Suppressor macrophage treated with lipopolysaccharide for 1 hour (primary cell): ENCODE measurements around the gene SMIM1.
A peak's percentile ranks its signal among the peaks of the same experiment; 100 is the strongest.

Experiments
- DNase-seq, 3 donors: peaks; one replicate each; pipeline ENCODE4 v3.0.0-alpha.2; 2020 to 2022

The SMIM1 gene

DNA sequence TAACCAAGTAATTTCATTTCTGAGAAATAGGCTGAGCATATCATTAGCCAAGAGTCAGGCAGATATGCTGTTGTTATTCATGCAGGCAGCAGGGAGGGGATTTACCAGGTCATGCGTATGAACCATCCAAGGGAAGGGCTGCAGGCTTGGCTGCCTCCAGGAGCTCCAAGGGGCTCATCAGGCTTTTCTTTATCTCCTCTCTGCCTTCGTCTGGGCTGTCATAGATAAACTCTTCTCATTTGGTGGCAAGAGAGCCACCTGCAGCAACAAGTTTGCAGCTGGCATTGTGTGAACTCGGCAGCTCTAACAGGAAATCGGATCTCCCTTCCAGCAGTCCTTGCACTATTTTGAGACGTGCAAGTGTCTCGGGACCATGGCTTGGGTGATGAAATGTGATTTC, 12.8 kb upstream of the SMIM1 start:
- no peak for DNase-seq

DNA sequence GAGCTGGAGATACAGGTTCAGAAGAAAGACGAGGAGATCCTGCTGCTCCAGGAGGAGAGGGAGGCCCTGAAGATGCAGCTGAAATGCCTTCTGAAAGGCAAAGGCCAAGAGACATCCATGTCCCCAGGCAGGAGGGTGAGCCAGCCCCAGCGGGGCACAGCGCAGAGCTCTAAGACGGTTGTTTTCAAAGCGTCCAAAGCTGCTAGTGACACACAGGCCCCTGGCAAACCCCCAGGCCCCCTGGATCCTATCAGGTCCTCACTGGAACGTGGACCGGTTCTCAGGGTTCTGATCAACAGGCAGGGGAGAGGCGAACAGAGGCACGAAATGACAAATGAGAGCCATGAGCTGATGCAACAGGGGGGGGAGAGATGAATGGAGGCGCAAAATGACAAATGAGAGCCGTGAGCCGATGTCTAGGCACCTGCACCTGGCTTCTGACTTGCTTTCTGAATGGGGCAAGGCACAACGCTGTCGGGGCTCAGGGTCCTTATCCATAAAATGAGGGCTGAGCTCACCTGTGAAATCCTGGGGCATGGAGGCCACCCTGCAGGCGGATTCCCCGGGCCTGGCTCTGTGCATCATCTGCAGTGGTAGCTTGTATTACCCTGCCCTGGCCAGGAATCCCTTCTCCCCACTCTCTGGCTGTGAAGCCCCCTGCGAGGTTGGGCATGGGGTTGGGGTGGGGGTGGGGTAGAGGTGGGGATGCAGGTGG, 11.1 kb upstream of the SMIM1 start:
- DNase-seq, result no peak

DNA sequence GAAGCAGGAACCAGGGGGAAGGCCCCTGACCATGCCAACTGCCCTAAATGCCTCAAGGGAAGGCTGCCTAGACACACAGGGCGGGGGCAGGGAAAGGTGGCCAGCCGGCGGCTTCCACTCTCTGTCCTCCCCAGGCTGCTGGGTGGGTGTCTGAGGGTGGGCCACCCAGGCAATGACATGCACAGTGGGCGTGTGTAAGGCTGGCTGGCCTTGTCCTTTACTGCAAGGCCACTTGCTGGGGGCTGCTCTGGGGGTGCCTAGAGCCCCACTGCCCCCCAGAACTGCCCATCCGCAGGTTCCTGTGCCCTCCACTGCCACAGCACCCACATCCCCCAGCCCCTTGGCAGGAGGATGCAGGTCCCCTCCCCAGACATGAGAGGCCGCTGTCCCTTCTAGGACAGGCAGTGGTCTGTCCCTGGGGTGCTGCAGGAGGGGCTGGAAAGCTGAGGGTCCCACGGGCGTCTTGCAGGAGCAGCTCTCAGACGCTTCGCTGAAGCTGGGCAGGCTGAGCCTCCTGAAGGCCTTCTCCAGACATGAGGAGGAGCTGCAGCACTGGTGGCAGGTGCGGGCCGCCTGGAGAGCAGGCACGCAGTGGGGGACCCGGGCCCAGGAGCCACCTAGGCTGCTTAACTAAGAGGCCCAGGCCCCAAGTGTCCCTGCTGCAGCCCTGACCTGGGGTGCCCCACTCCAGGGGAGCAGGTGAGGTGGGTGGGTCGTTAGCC, 10.2 kb upstream of the SMIM1 start:
- DNase-seq, result no peak

DNA sequence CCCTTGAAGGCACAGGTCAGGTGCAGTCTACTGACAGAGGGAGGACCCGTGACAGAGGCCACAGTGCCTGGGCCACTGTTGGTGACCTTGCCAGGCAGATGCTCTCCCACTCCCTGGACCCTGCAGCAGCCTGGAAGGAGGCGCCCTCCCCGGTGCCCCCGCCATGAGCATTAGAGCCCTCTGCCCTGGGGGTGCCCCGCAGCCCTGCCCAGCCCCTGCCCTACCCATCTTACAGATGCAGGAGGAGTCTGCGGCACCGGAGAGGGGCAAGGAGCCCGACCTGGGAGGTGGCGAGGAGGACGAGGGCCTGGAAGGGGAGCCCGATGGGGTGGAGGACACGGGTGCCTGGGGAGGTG, 9.7 kb upstream of the SMIM1 start:
- no peak for DNase-seq

DNA sequence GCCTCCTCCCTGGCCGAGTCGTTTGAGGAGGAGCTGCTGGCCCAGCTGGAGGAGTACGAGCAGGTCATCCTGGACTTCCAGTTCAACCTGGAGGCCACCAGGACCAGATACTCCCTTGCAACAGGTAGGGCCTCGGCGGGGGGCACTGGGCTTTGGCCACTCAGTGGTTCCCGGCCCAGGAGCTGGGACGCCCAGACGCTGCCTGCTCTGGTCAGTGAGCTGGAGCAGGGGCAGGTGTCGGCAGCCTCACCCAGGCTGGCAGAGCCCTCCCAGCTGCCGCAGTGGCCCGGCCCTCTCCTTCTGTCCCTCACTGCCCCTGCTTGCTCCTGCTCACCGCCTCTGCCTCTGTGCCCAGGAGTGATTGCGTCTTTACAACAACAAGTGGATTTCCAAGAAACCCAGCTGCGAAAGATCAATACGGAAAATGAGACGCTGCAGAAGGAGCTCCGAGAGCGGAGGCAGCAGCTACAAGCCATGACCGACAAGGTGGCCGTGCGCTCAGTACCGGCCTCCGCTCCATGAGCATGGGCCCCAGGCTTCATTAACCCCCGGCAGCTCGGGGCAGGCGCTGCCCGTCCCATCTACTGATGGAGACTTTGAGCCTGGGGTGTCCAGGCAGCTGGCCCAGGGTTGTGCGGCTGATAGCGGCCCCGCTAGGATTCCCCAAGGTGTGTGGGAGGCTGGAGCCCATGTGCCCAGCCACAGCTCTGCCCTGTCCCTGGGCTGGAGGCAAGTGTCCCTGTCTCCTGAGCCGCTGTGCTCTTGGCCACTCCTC, 9.0 kb upstream of the SMIM1 start:
- DNase-seq, result no peak

DNA sequence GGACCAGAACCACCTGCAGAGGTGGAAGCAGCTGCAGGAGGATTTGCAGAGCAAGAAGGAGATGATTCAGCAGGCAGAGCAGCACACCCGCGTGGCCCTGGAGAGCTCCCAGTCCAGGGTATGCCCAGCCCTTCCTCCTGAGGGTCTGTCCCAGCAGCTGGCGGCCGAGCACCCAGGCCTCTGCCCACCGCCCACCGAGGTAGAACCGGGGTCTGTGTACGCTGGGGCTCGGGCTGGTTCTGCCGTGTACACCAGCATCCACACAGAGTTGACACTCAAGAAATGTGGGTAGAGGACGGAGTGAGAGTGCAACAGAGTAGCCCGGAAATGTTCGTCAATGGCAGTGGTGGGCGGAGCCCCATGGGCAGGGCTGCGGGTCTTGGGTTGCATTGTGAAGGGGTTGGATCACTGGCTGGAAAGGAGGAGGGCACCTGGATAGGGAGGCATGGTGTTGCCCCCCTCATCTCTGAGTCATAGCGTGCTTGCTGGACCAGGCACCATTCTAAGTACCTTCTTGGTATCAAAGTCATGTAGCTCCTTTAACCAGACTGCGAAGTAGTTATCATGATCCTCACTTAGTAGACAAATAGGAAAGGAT, 5.1 kb upstream of the SMIM1 start:
- DNase-seq, result no peak

DNA sequence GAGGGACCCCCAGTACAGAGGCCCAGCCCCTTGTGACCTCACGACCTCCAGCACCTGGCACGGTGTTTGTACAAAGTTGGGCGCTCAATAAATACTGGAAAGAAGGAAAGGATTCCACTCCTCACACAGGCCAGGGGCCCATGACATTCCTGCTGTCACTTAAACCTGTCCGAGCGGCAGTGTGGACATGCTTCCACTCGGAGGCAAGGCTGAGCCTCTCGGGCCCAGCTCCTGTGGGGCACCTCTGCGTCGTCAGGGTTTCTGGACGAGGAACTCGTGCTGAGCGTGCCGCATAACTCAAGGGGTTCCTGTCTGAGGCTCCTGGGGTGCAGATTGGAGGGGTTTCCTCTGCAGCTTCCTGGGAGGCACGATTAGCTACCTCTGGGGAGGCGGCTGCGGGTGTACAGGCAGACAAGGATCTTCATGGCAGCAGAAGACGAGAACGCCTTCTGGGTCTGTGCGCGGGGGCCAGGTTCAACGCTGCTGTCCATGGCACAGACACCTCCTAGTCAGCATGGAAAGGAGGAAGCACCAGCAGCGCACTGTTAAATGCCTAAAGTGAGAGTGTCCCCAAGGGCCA, 3.6 kb upstream of the SMIM1 start:
- no peak for DNase-seq

DNA sequence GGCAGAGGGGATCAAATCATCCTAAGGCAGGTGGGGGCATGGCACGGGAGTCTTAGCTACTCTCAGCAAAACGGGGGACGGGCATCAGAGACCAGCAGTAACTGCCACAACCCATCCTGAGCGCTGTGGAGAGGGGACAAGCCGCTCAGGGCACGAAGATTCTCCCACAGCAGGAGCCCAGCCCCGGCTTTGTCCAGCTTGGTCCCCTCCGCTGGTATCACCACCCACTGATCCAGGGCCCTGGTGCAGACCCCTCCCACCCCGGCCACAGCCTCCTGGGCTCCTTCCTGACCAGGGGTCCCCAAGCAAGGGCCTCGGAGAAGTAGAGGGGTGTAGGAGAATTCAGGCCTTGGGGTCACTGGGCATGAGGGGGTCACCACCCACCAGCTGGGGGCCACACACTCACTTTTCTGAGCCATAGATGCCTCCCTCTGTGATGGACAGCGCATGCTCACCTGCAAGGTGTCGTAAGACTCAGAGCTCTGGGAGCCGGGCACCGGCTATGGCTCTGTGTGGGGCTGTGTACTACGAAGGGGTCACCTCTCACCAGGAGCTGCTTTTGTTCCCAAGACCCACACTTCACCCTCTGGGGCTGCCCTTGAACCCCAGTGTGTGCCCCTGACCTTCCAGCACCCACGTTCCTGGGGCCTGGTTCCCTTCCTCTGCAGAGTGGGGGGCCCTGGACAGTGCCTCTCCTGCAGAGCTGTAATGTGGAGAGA, 2.3 kb upstream of the SMIM1 start:
- DNase-seq, result no peak

DNA sequence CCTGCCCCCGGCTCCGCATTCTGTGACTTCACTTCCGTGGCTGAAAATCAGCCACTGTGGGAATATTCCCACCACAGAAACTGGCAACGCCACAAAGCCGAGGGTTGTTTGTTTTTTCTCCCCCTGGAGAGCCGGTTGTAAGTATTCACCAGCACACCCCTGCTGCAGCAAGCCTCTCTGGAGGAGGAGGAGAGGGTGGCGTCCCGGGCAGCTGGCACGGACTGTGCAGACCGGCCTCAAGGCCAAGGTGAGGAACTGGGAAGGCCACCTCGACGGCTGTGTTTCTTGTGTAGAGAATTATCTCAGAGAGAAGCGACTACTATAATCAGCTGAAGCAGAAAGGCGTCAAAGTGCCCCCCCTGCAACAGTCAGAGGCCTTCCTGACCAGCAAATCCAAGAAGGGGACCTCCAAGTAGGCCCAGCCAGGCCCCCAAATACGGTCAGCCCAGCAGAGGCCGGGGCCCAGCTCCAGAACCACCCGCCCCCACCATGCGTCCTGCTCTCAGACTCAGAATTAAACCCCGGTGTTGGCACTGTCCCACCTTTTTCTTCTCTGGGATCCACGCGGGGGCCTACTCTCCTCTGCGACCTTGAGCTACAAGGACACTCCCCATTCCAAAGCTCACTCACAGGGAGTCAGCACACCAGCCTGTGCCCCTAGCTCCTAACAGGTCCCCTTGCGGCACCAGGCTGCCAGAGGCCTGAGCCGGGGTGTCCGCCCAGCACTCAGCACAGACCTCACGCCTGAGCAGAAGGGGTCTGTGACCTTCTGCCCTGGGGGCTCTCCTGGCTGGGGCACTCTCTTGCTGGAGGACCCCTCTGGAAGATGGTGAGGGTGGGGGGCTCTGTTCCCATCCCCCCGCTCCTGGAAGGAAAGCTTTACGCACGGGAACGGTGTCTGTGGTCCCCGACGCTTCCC, 1.2 kb upstream of the SMIM1 start:
- no peak for DNase-seq

DNA sequence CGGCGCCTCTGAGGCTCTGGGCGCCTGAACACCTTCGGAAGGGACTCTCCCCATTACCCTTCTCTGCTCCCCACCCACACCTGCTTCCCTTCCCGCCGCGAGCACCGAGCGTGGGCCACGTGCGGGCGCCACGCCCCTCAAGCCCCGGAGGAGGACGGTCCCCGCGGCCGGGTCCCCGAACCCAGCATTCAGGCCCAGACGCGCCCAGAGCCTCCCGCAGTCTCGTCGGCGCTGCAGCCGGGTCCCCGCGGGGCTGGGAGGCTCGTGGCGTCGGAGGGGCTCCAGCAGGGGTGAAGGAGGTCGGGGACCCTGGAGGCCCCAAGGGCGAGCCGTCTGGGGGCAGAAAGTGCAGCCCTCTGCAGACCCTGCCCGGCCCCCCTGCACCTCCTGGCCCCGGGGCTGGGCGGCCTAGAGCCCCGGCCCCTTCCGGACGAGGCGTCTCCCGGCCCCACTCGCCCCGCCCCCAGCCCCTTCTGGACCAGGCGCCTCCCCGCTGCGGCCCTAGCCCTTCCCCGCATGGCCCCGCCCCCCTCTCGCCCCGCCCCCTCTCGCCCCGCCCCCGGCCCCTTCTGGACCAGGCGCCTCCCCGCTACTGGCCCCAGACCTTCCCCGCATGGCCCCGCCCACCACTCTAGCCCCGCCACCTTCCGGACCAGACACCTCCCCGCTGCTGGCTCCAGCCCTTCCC, 378 bp upstream of the SMIM1 start:
- peak; percentile 69 to 89 (median 77) for DNase-seq

DNA sequence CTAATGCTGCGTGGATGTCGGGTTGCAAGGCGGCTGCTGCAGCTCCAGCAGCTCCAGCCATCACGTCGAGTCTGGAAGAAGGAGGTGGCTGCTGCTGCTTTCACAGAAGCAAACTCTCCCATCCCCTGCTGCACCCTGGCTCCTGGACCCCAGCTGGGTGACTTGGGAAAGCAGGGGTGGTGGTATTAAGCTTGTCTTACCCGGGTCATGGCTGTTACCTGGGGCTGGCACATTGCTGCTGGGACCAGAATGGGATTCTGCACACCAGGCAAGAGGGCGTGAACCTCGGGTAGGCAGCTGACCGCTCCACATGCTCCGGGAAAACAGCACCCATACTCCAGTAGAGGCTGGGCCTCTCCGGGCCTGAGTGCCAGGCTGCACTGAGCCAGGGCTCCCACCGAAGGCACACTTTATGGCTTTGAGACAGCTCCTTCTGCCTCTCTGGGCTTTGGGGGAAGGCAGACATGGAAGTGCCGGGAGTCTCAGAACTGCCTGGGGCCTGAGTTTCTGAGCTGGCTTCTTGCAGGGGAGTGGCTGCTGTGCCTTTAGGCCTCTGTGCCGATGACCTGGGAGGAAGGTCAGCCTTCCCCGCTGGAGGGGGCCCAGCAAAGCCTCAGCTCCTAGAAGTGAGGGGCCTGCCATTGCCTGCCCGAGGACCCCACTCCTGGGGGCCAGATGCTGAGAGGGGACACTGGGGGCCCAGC, 1.2 kb downstream of the SMIM1 start:
- DNase-seq, result no peak

DNA sequence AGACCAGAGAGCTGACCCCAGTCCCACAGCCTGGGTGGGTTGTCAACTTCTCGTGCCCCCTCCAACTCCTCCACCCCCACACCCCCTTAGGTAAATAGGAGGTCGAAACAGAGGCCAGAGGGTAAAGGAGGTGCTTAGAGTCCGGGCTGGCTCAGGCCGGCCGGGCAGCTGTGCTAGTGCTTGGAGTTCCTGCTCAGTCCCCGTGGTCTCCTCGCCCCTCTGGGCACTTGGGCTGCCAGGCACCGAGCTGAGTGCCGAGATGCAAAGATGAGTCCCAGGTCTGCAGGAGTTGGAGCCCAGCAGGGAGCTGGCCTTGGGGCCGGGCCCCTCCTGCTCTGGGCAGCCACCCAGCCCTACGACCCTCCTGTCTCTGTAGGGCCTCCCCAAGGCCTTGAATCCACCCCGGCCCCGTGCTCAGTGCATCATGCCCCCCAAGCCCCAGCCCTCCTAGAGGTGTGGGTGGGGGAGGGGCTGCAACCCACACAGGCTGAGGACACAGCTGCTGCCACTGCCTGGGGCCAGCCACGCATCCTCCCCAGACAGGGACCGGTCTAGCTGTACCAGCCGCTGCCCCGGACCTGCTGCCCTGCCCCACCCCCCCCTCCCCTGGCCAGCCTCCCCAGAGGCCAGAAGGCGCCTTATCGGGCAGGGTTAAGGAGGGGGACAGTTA, 1.9 kb downstream of the SMIM1 start:
- DNase-seq, result no peak

DNA sequence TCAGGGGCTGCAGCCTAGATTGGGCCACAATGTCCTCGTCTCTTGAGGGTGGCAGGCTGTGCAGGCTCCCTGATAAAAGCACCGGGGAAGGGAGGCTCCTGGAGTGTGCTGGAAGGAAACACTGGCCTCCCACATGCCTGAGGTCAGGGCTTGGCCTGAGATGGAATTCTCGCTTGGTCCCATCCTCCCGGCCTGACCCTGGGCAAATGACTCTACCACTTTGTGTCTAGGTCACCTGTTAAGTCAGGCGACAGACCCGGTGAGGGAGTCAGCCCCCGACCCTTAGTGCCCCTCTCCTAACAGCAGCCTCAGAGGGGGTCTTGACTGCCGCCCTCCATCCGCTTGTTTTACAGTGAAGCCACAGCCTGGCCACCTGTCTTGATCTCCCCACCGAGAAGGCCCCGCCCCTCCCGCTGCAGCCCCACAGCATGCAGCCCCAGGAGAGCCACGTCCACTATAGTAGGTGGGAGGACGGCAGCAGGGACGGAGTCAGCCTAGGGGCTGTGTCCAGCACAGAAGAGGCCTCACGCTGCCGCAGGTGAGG, 2.5 kb downstream of the SMIM1 start:
- no peak for DNase-seq

DNA sequence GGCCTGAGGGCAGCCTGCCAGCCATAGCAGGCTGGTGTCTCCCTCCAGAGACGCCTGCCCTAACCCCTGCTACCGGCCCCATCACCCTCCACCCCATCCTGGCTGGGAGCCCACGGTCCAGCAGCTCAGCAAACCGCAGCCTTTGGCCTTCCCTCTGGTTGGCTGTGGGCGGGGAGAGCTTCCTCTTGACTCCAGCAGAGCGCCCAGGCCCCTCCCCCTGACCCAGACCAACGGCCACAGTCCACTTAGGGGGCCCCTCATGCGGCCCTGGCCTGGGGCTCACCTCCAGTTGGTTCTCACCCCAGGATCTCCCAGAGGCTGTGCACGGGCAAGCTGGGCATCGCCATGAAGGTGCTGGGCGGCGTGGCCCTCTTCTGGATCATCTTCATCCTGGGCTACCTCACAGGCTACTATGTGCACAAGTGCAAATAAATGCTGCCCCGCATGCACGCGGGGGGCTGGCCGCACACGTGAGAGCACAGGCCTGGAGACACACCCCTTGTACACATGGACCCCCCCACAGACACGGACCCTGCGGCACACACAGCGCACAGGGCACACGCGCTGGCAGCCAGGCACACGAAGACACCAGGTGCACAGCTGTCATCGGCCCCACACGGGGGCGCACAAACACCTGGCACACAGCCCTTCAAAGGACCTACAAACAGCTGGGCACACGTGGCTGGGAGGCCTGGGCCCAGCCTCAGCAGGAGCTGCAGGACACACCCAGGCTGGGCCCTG, 3.1 kb downstream of the SMIM1 start:
- DNase-seq, result peak; percentile 72 to 89 (median 79)

DNA sequence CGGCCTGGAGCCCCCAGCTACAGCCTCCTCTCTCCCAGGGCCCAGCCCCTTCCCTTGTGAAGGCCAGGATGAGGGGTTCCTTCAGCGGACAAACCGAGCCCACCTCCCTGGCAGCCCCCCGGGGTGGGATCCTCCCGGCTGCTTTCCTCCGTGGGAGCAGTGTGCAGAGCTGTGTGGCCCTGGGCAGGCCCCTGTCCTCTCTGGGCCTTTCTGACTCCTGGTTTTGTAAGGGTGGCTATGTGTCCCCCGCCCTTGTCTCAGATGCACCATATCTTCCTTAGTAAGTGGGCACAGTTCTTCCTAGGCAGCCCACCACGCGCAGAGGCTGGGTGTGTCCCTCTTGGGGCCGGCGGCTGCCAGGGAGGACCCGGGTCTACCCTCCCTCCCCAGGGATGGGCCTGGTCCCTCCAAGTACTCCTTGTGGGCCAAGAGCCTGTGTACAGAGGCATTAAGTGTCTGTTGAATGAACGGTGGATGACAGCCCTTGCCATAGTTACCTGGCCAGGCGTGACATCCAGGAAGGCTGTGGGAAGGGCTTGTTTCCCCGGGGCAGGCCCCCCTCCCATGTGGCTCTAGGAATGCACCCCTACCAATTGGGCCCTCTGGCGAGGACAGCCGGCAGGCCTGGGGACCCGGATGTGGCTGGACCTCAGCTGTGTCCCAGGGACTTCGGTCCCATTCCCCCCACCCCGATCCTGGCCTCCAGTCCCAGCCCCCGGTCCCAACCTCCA, 3.8 kb downstream of the SMIM1 start:
- DNase-seq, result no peak

DNA sequence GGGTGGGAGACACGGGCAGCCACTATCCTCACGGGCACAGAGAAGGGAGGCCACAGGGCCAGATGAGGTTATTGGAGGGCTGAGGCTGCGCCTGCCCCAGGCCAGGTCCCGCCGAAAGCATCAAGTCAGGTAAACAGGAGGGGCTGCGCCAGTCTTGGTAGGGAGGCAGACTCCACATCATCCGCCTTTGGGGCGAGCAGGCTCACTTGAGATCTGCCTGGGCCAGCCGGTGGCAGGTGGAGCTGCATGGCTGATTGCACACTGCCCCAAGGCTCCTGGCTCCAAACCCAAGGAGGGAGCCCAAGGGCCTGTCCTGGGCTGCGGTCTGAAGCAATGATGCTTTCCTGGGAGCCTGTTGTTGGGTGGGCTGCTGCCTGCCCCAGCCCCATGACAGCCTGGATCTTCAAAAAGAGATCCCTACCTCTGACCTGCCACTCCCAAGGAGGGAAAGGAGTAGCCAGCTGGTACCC, 4.6 kb downstream of the SMIM1 start:
- DNase-seq, result no peak
